H7 (cell line): Measurements from ENCODE around the gene CARMIL3. TPM values are rescaled to one million over a fixed set of nuclear protein-coding genes. Genes with fewer than 3 reads are reported as not detected.
"Not testable (repeated sequence)": the region's sequence is repeated elsewhere in the genome, so short reads cannot be mapped to it uniquely, and the experiment has no call there.

ENCODE experiments used
- DNase-seq: peaks from one replicate; pipeline ENCODE4 v3.0.0; 2012
- H3K27me3 ChIP-seq: 2 replicates; pipeline ENCODE4 v1.6.0; 2011; ENCODE audit warnings: mild to moderate bottlenecking, low read length; ENCODE audit not compliant: control insufficient read depth, insufficient read depth
- H3K36me3 ChIP-seq: replicated peaks from 2 replicates; pipeline ENCODE4 v1.5.1; 2011; ENCODE audit warnings: low read length; ENCODE audit not compliant: control insufficient read depth, insufficient read depth
- H3K4me3 ChIP-seq: 2 replicates; pipeline ENCODE4 v1.5.1; 2011; ENCODE audit warnings: low read depth, mild to moderate bottlenecking, control low read depth, low read length, moderate library complexity; ENCODE audit not compliant: insufficient read depth
- total RNA-seq: library from RNA; depleted of rRNA; stranded (reverse); fragments of >200 nt; shearing (Covaris generic); gene quantifications from 2 replicates; pipeline ENCODE4 v1.2.3, GENCODE V29; 2014

The CARMIL3 gene
- total RNA-seq, 1 experiment from 2014 or later: 2.3 TPM

DNA sequence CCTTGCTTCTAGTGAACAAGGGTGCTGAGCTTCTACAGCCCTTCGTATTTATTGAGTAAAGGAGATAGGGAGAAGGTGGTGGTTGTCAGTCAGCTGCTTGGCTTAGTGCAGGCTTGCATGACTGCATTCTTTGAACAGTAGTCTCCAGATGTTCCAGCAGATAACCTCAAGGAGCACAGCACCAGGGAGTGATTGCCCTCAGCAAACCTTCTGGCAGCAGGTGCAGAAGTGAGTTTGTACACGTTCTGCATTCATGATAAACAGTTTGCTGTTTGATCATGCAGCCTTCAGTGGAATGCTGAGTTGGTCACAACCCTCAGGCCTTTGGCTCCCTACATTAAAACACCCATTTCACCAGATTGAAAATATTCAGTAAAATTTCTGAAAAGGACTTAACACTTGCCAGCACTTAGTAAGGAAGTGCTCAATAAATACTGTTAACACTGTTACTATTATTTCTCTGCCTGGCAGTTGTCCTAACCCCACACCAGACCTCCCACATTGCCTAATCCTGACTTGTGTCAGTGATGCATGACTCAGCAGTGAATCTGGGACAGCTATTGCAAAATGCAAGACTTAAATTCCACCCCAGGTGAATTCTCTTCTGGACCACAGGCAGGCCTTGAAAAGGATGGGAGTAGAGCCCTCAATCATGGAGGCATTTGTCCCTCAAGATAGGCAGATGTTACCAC lies 18.9 kb upstream of the CARMIL3 start:
- Histone ChIP-seq H3K4me3 (no peak overlapping the region), H3K27me3 (no peaks in the 10 kb centered on the region), H3K36me3 (no peaks in the 10 kb centered on the region)
- DNase-seq: no peak

DNA sequence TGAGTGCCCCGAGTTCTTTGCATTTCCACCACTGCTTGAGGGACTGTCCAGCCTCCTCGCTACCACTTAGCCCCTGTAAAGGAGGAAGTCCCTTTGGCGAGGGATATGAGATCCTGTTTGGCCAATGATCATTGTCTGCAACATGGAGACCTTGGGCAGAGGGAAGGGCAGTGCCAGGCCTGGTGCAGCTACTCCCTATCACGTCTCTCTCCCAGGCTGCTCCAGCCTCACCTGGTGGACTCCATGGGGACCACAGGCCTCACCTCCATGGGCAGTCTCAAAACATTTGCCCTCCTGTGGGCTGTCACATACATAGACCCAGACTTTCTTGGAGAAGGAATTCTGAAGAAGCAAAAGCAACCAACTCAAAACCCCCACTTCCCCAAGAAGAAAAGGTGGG lies 16.0 kb upstream of the CARMIL3 start:
- not testable (repeated sequence) for DNase-seq, H3K27me3 ChIP-seq, H3K36me3 ChIP-seq
- H3K4me3 ChIP-seq: peak overlapping the region; percentile 62

DNA sequence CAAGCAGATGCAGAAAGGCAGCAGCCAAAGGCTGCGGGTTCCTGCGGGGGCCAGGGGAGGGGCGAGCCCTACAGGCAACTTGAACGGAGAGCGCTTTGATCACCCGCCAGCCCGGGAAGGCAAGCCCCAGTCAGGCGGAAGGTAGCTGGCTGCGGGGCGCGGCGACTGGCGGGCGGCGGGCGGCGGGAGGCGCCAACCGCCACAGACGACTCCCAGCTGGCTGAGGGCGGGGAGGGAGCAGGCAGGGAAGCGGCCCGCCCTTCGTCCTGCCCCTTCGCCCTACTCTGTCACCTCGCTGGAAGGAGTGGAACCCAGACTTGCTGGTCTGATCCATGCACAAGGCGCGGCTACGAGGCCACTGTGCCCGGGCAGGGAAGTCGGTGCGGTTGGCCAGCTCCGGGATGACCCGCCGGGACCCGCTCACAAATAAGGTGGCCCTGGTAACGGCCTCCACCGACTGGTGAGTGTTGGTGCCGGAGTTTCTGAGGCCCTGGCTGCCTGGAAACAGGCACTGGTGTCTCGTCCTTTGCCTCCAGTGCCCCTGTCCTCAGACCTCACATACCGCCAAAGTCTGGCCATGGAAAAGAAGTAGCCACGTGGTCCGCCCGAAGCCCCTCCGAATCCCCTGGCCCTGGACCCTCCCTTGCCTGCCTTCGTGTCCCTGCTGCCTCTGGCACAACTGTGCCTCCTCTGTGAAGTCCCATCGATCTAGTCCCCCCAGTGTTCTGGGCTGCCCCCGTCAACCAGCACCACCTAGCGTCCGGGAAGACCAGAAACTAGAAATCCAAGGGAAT lies 15.4 kb upstream of the CARMIL3 start:
- H3K4me3 ChIP-seq: peak overlapping the region; percentile 62
- DNase-seq: peak; percentile 86
- no peaks in the 10 kb centered on the region for H3K36me3 ChIP-seq
- H3K27me3 ChIP-seq: no peaks in the 10 kb centered on the region

DNA sequence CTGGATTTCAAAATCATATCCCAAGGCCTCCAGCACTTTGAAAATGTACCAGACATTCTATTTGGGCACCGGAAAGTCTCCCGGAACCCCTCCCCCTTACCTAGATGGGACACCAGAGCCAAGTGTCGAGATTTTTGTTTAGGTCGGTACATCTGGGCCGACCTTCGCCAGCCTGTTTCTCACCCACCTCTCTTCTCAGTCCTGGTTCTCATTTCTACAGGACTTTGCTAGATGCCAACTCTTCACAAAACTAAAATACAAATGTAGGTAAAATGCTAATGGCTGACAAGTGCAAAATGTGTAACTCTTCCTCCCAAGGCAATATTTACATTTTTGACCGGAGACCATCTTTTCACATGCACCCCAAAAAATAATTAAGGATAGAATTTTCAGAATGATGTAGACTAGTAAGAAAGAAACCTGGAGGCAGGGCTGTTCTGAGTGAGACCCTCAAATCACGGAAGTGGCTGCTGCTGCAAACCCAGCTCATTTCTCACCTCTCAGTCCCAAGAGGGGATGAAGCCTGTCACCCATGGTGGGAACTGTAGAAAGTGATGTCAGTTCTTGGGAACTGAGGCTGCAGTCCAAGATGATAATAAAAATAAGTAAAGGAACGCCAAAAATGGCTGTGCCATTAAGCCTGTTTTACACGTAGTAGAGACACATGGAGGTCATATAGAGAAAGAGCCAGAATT lies 14.7 kb upstream of the CARMIL3 start:
- not testable (repeated sequence) for DNase-seq, H3K4me3 ChIP-seq, H3K36me3 ChIP-seq, H3K27me3 ChIP-seq

DNA sequence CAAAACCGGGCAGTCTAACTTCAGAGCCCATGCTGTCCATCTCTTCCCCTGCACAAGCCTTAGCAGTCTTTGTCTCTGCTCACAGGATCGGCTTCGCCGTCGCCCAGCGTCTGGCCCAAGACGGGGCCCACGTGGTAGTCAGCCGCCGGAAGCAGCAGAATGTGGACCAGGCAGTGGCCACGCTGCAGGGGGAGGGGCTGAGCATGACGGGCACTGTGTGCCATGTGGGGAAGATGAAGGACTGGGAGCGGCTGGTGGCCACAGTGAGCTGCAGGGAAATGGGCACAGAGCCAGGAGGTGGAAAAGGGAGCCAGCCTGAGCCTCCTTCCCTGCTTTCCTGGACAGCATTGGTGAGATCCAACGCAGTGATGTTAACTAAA lies 14.2 kb upstream of the CARMIL3 start:
- no peak overlapping the region for H3K4me3 ChIP-seq
- no peak for DNase-seq
- H3K36me3 ChIP-seq: no peaks in the 10 kb centered on the region
- no peaks in the 10 kb centered on the region; the same call in 1 of the 2 replicates for H3K27me3 ChIP-seq

DNA sequence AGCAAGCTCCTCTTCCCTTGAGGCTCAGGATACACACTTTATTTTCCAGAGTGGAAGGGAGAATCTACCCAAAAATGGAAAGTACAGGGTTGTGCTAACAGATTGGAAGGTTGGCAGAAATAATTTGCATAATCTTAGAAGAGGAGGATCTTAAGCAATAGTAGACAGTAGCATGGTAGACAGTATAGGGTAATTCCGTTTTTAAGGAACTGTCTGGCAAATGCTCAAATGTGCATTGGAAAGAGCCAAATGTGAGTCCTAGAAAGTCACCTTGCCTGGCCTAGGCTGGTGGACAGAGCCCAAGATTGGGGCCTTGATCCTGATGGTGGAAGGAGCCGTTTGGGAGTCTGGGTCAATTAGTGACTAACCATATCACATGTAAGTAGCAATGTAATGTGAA lies 13.1 kb upstream of the CARMIL3 start:
- H3K27me3 ChIP-seq: no peaks in the 10 kb centered on the region; the same call in 1 of the 2 replicates
- no peak overlapping the region for H3K4me3 ChIP-seq
- H3K36me3 ChIP-seq: no peaks in the 10 kb centered on the region
- no peak for DNase-seq

DNA sequence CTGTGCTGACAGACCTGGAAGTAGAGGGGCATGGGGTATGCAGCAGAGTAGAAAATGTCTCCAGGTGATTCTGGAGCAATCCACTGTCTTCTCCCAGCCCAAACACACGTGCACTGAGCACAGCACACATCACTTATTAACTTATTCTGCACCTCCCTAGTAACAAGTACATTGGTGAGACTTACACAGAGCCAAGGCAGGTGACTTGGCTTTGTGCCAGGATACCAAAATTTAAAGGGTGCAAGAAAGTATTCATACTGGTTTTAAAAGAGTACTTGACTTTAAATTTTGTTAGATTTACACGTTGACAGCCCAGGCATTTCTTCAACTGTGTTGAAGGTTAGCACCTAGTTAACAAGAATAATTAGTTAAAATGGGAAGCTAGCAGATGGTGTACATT lies 11.1 kb upstream of the CARMIL3 start:
- H3K27me3 ChIP-seq: no peaks in the 10 kb centered on the region; the same call in 1 of the 2 replicates
- no peak overlapping the region for H3K4me3 ChIP-seq
- no peaks in the 10 kb centered on the region for H3K36me3 ChIP-seq
- no peak for DNase-seq

DNA sequence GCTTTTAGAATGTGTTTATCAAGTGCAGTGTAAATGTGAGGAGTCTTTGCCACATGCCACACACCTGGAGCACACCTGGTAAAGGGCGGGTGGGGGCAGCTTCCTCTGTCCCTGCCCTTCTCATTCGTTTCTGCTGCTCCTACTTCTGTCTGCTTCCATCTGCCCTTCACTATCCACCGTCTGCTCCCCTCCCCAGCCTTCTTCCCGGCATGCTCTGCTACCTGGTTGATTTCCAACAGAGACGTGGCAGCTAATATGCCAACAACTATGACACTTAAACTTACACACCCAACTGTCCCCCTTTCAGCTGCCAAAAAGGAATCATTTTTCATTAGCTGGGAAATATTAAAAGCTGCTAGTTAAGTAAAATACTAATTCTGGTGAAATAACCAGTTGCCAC lies 9.1 kb upstream of the CARMIL3 start:
- H3K27me3 ChIP-seq: no peaks in the 10 kb centered on the region; the same call in 1 of the 2 replicates
- DNase-seq: no peak
- no peak overlapping the region for H3K4me3 ChIP-seq
- no peaks in the 10 kb centered on the region for H3K36me3 ChIP-seq

DNA sequence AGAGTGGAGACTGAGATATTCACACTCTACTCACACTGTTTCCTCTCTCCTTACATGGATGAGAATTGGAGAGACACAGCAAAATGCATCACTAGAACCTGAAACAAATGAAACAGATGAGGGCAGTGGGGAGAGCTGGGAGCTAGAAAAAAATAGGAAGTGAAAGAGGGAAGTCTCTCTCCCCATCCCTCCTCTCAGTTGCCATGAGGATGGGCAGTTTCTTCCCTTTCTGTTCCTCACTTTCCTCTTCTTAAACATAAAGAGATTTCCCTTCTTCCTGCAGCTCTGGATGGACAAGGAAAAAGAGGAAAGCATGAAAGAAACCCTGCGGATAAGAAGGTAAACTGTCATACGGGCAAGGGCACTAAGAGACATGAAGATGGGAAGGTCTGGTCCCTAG lies 2.8 kb upstream of the CARMIL3 start:
- not testable (repeated sequence) for H3K4me3 ChIP-seq, H3K27me3 ChIP-seq, DNase-seq, H3K36me3 ChIP-seq

DNA sequence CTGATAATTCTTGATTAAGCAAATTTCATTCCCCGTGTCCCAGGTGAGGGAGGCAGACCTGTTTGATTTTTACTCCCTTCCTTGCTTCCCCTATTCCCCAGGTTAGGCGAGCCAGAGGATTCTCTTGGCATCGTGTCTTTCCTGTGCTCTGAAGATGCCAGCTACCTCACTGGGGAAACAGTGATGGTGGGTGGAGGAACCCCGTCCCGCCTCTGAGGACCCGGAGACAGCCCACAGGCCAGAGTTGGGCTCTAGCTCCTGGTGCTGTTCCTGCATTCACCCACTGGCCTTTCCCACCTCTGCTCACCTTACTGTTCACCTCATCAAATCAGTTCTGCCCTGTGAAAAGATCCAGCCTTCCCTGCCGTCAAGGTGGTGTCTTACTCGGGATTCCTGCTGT lies 1.1 kb upstream of the CARMIL3 start:
- H3K27me3 ChIP-seq, H3K36me3 ChIP-seq, H3K4me3 ChIP-seq: not testable (repeated sequence)
- peak; percentile 19 for DNase-seq

DNA sequence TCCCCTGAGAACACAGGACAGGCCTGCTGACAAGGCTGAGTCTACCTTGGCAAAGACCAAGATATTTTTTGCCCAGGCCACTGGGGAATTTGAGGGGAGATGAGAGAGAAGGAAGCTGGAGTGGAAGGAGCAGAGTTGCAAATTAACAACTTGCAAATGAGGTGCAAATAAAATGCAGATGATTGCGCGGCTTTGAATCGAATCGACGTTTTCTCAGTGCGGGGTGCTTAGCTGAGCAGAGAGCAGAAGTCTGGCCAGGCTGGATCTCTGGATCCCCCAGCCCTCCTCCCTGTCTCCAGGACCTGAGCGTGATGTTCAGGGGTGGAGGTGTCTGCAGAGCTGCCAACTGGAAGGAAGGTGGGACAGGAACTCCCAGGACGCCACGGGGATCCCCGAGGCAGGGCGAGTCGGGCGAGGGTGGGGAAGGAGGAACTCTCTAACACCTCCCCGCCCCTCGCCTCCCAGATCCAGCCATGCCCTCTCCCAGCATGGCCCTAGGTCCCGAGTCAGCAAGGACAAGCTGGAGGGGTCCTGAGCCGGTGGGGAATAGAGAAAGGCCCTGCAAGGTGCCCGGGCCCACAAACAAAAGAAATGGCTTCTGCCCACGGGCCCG lies 527 bp upstream of the CARMIL3 start:
- Histone ChIP-seq H3K27me3 (peaks cover 3% of the 10 kb centered on the region; the same call in 1 of the 2 replicates), H3K4me3 (peak overlapping the region; percentile 84), H3K36me3 (no peaks in the 10 kb centered on the region; the same call in 1 of the 2 replicates)
- DNase-seq: peak; percentile 75

DNA sequence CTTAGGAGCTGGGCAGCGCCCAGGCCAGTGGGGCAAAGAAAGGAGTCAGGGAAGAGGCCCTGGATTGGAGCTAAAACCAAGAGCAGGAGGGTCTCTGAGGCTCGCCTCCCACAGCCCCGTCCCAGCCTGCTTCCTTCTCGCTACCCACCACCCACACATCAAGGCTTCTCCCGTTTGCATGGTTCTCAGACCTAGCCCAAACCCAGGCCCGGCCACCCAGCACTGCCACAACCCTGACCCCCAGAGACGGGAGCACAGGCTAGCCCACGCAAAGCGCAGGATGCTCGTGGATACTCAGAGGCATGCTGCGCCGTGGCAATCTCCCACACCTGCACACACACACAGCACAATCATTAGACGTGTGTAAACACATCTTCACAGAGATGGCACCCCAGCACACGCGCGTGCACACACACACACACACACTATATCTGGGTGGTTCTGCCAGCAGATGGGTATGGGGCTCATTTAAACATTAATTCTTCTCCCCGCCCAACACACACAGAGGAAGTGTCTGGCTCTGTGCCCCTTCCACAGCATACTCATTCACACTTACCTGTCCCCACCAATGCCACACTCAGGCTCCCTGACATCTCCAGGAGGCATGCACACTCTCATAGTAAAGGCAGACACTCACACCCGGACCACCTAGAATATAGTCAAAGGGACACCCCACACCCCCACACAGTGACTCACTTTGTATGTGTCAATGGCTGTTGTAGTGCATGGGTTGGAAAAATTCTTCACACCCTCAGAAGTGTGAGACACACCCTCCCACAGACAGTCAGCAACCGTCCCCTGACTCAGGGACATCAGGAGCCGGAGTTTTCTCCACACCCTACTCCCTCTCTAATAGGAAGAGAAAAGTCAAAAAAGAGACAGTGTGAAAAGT lies 1.1 kb downstream of the CARMIL3 start:
- Histone ChIP-seq H3K27me3 (peaks cover 3% of the 10 kb centered on the region; the same call in 1 of the 2 replicates), H3K36me3 (no peaks in the 10 kb centered on the region; the same call in 1 of the 2 replicates), H3K4me3 (no peak overlapping the region)
- peak; percentile 24 for DNase-seq

DNA sequence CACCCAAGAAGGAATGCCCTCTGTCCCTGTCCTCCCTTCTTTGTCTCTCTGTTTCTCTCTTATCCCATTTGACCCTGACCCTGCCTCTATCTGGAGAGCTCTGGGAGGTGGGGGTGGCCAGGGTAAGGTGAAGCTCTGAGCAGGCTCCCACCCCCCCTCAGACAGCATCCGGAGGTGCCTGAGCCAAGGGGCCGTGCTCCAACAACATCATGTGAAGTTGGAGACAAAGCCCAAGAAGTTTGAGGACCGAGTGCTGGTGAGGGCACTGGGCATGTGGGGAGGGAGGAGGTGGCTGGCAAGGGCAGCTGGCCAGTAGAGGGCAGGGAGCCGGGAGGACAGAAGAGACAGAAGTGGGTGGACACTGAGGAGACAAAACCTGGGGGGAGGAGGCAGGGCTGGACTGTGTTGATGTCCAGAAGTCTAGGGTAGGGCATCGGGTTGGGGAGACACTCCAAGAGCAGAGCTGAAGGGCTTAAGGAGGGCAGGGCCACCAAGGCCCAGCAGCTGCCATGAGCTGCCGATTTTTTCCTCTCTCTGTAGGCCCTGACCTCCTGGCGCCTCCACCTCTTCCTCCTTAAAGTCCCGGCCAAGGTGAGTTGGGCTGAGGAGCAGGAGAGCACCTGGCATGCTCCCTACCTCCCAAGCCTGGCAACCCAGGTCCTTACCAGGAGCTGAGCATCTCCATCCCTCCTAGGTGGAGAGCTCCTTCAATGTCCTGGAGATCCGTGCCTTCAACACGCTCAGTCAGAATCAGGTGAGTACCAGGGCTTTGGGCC lies 1.9 kb downstream of the CARMIL3 start:
- no peaks in the 10 kb centered on the region; the same call in 1 of the 2 replicates for H3K36me3 ChIP-seq
- no peak overlapping the region for H3K4me3 ChIP-seq
- peaks cover 3% of the 10 kb centered on the region; the same call in 1 of the 2 replicates for H3K27me3 ChIP-seq
- DNase-seq: peak; percentile 22
